GM23338 (cell line): ENCODE results near the gene POLK.

Source experiments
- CREB1 ChIP-seq: fragments of 250-450 bp; sonication (Bioruptor Pico); IDR thresholded peaks from 2 replicates; pipeline ENCODE4 v1.5.0; 2020; ENCODE audit warnings: low read depth, mild to moderate bottlenecking, moderate library complexity
- CTCF ChIP-seq, 2 experiments: fragments of 200-600 bp in 1 of 2; sonication (generic) in 1 of 2; conservative IDR thresholded peaks; 2 replicates each; pipeline versions ENCODE4 v1.5.1 to v1.6.1; 2016 to 2017; ENCODE audit warnings: antibody characterized with exemption in 2 of 2, low read depth in 2 of 2, mild to moderate bottlenecking in 2 of 2, moderate library complexity in 1 of 2
- EZH2 ChIP-seq: fragments of 200-600 bp; sonication (generic); IDR thresholded peaks from one replicate; pipeline ENCODE4 v1.8.0; 2017; ENCODE audit warnings: antibody characterized with exemption, mild to moderate bottlenecking, low read depth; ENCODE audit not compliant: unreplicated experiment
- EZH2phosphoT487 ChIP-seq: fragments of 200-600 bp; sonication (generic); IDR thresholded peaks from one replicate; pipeline ENCODE4 v1.8.1; 2018; ENCODE audit warnings: antibody characterized with exemption; ENCODE audit not compliant: unreplicated experiment
- POLR2AphosphoS5 ChIP-seq: IDR thresholded peaks from 2 replicates; pipeline ENCODE4 v1.6.1; 2016; ENCODE audit warnings: antibody characterized with exemption, low read depth
- TF ChIP-seq, protein P1 (sequence below): IDR thresholded peaks from one replicate; pipeline ENCODE4 v1.6.1; 2018; ENCODE audit warnings: antibody characterized with exemption; ENCODE audit not compliant: unreplicated experiment

- TF ChIP-seq EZH2 (no peak), CTCF (conservative IDR thresholded peaks at IDR 0.05; ENCODE audit: low read depth in 2 of 2) (no peak), EZH2phosphoT487 (no peak), POLR2AphosphoS5 (no peak), CREB1 (CRISPR knock-in tag) (no peak)
- TF ChIP-seq, protein P1, sequence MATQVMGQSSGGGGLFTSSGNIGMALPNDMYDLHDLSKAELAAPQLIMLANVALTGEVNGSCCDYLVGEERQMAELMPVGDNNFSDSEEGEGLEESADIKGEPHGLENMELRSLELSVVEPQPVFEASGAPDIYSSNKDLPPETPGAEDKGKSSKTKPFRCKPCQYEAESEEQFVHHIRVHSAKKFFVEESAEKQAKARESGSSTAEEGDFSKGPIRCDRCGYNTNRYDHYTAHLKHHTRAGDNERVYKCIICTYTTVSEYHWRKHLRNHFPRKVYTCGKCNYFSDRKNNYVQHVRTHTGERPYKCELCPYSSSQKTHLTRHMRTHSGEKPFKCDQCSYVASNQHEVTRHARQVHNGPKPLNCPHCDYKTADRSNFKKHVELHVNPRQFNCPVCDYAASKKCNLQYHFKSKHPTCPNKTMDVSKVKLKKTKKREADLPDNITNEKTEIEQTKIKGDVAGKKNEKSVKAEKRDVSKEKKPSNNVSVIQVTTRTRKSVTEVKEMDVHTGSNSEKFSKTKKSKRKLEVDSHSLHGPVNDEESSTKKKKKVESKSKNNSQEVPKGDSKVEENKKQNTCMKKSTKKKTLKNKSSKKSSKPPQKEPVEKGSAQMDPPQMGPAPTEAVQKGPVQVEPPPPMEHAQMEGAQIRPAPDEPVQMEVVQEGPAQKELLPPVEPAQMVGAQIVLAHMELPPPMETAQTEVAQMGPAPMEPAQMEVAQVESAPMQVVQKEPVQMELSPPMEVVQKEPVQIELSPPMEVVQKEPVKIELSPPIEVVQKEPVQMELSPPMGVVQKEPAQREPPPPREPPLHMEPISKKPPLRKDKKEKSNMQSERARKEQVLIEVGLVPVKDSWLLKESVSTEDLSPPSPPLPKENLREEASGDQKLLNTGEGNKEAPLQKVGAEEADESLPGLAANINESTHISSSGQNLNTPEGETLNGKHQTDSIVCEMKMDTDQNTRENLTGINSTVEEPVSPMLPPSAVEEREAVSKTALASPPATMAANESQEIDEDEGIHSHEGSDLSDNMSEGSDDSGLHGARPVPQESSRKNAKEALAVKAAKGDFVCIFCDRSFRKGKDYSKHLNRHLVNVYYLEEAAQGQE, result no peak
Observed at GRCh38 chr5:75603371-75603770, 91.7 kb downstream of the POLK start.
